ENCODE results near the gene POU2F3. TPM values are rescaled to one million over a fixed set of nuclear protein-coding genes. Genes with fewer than 3 reads are reported as not detected.

The POU2F3 gene
- total and polyA plus RNA-seq, 3 donors from 2014 or later, result 0.16 to 0.49 (median 0.31) TPM

- Histone ChIP-seq H3K9me3 (no peaks in the 10 kb centered on the region), H3K36me3 (ENCODE audit: low read depth, missing control alignments) (no peaks in the 10 kb centered on the region), H3K4me3 (no peak overlapping the region), H3K4me1 (no peaks in the 10 kb centered on the region), H3K27me3 (no peaks in the 10 kb centered on the region), H3K27ac (no peak overlapping the region)
- intact Hi-C loops (cut with DNase I; ENCODE audit: low total_unique reads), result no loop called here
- WGBS, 2 donors, result 96 to 100% methylated on average over 2 of the region's 2 CpGs
- TF ChIP-seq POLR2A (IDR thresholded peaks at IDR 0.05), result no peak
- TF ChIP-seq CTCF (IDR thresholded peaks at IDR 0.05), result no peak
- DNase-seq, result no peak
Measured at GRCh38 chr11:120267319-120267718, 27.4 kb downstream of the POU2F3 start.

DNA sequence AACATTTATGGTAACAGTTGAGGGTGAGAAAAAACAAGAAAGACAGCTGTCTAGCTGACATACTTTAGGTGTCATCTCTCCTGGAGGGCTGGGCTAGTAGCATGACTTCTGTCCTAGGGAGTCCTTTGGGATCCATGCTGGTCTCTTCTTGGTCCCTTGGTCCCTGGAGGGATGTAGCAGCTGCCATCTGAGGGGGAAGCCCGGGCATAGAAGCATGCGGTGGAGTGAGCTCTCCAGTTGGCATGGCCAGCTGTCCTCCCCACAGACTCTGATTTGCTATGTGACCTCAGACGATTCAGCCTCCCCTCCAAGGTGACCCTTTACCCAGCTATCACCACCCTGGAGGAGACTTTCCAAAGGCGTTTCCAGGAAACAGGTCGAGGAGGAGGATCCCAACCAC is 28.7 kb downstream of the POU2F3 start:
- Histone ChIP-seq H3K36me3 (ENCODE audit: low read depth, missing control alignments) (no peaks in the 10 kb centered on the region), H3K4me3 (no peak overlapping the region), H3K9me3 (no peaks in the 10 kb centered on the region), H3K4me1 (no peaks in the 10 kb centered on the region), H3K27me3 (no peaks in the 10 kb centered on the region), H3K27ac (no peak overlapping the region)
- no peak for DNase-seq
- intact Hi-C loops (cut with DNase I; ENCODE audit: low total_unique reads), result no loop called here
- no peak for TF ChIP-seq POLR2A (IDR thresholded peaks at IDR 0.05)
- WGBS, 2 donors, result 70 to 93% methylated on average over 3 to 5 of the region's 5 CpGs

DNA sequence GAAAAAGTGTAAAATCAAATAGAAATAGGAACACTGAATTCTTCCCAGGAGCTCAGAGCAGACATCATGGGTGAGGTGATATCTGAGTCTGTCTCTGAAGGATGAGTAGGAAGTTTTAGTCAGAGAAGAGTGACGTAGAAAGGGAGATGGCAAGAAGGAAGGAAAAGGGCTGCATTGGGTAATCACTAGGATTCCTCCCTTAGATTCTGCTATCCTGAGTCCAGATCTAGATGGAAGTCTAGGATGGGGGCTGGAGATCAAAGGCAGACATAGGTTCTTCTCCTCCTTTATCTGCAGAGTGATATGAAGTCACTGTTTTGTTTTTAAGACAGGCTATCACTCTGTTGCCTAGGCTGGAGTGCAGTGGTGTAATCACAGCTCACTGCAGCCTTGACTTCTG is 30.4 kb downstream of the POU2F3 start:
- H3K27me3 ChIP-seq, result no peaks in the 10 kb centered on the region
- 86 to 90% methylated on average over 1 of the region's 1 CpG for WGBS, 2 donors
- H3K4me3 ChIP-seq, result no peak overlapping the region
- H3K27ac ChIP-seq, result no peak overlapping the region
- DNase-seq, result no peak
- intact Hi-C loops (cut with DNase I; ENCODE audit: low total_unique reads), result no loop called here
- H3K9me3 ChIP-seq, result no peaks in the 10 kb centered on the region
- no peaks in the 10 kb centered on the region for H3K36me3 ChIP-seq (ENCODE audit: low read depth, missing control alignments)
- no peaks in the 10 kb centered on the region for H3K4me1 ChIP-seq
- TF ChIP-seq POLR2A (IDR thresholded peaks at IDR 0.05) (no peak), CTCF (IDR thresholded peaks at IDR 0.05) (no peak)

DNA sequence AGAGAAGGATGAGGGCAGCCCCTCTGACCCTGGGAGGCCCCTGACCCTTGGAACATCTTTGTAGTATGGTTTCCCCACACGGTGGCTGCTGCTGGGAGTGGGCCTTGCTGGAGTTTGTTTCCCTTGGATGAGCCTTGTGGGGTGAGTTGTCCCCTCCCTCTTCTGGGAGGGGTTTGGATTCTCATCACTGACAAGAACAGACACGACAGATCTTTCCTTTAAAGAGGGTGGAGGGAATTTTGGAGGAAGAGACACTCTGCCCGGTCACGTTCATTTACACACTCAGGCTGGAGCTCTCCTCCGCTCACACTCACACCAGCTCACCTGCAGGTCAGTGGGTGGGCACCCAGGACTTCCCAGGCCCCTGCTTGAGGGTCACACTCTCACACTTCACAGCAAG is 31.7 kb downstream of the POU2F3 start:
- Histone ChIP-seq H3K4me3 (no peak overlapping the region), H3K9me3 (no peaks in the 10 kb centered on the region), H3K4me1 (no peaks in the 10 kb centered on the region), H3K36me3 (ENCODE audit: low read depth, missing control alignments) (no peaks in the 10 kb centered on the region), H3K27me3 (no peaks in the 10 kb centered on the region), H3K27ac (no peak overlapping the region)
- TF ChIP-seq CTCF (IDR thresholded peaks at IDR 0.05), result no peak
- TF ChIP-seq POLR2A (IDR thresholded peaks at IDR 0.05), result no peak
- WGBS, 2 donors, result 75 to 94% methylated on average over 4 to 5 of the region's 5 CpGs
- no peak for DNase-seq
- intact Hi-C loops (cut with DNase I; ENCODE audit: low total_unique reads), result no loop called here

DNA sequence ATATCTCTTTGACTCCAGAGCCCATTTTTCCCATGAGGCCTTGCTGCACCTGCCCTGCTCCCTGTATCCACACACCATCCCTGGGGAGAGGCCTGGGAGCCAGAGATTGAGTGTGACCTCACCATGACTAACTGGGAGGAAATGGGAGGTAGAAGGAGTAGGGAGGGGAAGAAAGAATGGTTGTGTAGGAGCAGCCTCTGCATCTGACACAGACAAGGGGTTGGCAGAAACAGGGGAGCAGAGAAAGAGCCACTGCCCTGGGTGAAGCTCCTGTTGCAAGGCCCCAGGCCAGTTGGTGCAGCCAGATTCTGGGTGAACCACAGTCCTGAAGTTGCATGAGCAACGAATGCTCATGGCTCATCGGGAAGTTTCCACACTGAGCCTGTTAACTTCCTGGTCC is 32.4 kb downstream of the POU2F3 start:
- Histone ChIP-seq H3K9me3 (no peaks in the 10 kb centered on the region), H3K36me3 (ENCODE audit: low read depth, missing control alignments) (no peaks in the 10 kb centered on the region), H3K27ac (no peak overlapping the region), H3K27me3 (no peaks in the 10 kb centered on the region), H3K4me3 (no peak overlapping the region), H3K4me1 (no peaks in the 10 kb centered on the region)
- 83 to 95% methylated on average over 2 of the region's 2 CpGs for WGBS, 2 donors
- intact Hi-C loops (cut with DNase I; ENCODE audit: low total_unique reads), result no loop called here
- TF ChIP-seq CTCF (IDR thresholded peaks at IDR 0.05), result no peak
- TF ChIP-seq POLR2A (IDR thresholded peaks at IDR 0.05), result no peak
- DNase-seq, result no peak

Measured in testis (tissue), 3 donors.